Hematopoietic multipotent progenitor cell treated with erythropoietin and hydrocortisone succinate and interleukin-3 and kit ligand, for 6 days (in vitro differentiated cells): ENCODE results near the gene CNDP1.
"Not testable (repeated sequence)": the region's sequence is repeated elsewhere in the genome, so short reads cannot be mapped to it uniquely, and the experiment has no call there.

ENCODE experiments used
- DNase-seq: peaks from one replicate; pipeline ENCODE4 v3.0.0-alpha.2; 2015

Gene CNDP1

DNA sequence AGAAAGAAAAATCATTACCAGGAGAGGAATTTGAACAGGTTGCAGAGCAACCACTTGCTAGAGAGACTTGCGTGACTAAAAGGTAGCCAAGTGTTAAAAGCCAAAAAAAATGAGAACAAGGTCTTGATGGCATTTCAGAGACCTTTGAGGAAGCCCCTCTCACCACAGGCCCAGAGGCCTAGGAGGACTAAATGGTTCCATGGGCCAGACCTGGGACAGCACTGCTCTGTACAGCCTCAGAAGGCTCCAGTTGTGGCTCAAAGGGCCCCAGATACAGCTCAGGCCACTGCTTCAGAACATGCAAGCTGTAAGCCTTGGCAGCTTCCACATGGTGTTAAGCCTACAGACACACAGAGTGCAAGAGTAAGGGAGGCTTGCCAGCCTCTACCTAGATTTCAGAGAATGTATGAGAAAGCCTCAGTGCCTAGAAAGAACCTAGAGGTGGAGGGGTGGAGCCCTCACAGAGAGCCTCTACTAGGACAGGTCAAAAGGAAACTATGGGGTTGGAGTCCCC is 15.3 kb downstream of the CNDP1 start:
- DNase-seq, result no peak

DNA sequence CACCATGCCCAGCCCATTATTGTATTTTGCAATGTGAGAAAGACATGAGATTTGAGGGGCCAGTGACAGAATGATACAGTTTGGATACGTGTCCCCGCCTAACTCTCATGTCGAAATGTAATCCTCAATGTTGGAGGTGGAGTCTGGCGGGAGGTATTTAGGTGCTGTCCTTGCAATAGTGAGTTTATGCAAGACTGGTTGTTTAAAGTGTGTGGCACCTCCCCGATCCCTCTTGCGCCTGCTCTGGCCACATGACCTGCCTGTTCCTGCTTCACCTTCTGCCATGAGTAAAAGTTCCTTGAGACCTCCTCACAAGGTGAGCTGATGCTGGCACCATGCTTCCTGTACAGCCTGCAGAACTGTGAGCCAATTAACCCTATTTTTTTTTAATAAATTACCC is 16.6 kb downstream of the CNDP1 start:
- no peak for DNase-seq

DNA sequence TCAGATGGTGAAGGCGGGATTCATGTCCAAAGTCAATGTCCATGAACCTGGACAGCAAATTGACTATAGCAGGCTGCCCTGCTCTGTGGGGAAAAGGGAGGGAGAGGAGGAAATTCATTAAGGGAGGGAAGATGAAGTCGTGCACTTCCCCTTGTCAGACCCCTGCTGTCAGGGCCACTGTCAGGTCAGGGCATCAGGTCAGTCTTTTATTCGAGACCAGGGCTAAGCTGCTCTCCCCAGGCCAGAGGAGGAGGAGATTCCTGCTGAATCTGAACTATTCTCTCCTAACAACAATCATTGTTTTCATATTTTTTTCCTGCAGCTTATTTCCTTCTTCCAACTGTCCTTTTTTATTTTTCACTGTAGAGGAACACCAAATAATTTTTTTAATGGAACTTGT is 17.2 kb downstream of the CNDP1 start:
- no peak for DNase-seq

DNA sequence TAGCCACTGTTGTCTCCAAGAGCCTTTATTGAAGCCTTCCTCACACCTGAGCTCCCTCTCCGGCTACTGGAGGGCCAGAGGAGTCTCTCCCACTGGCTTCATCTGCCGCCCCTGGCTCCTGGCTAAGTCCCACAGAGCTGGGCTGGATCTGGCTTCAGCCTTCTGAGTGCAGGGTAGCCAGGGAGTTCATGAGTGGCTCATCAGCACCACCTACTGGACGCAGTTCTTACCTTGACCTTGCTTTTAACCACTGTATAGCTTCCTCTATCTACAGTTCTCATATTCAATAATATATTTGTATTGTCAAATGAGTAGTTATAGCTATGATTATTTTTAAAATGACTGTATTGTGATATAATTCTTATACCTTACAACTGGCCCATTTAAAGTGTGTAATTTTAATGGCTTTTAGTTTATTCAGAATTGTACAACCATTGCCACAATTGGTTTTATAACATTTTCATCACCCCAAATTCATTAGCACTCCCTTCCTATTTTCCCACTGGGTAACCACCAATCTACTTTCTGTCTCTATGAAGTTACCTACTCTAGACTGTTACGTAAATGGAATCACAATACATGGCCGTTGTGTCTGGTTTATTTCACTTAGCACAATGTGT is 17.7 kb downstream of the CNDP1 start:
- peak; percentile 95 for DNase-seq

DNA sequence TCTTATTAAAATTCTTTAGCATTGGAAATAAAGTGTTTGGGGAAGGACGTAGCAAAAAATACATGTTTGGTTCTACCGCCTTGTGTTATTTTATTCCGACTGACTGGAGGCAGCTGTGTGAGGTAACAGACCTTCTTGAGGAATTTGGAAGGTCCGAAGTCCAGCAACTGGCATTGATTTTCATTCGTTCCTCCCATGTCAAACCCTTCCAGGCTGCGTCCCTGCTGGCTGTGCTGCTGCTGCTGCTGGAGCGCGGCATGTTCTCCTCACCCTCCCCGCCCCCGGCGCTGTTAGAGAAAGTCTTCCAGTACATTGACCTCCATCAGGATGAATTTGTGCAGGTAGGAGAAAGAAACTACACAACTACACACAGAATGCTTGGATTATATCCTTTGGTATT is 21.8 kb downstream of the CNDP1 start:
- no peak for DNase-seq

DNA sequence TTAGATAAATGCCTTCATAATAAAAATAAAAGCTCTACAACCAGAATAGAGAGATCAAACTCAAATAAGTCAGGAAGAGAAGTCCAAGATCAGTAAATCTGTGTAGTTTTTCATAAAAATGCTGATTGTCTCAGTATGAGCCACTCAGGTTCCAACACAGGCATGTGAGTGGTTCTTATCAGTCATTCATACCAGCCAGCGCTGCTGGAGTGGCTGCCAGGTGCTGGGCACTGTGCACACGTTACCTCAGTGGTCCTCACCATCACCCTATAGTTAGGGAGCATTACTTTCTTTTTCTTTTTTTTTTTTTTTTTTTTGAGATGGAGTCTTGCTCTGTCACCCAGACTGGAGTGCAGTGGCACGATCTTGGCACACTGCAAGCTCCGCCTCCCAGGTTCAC is 23.8 kb downstream of the CNDP1 start:
- no peak for DNase-seq

DNA sequence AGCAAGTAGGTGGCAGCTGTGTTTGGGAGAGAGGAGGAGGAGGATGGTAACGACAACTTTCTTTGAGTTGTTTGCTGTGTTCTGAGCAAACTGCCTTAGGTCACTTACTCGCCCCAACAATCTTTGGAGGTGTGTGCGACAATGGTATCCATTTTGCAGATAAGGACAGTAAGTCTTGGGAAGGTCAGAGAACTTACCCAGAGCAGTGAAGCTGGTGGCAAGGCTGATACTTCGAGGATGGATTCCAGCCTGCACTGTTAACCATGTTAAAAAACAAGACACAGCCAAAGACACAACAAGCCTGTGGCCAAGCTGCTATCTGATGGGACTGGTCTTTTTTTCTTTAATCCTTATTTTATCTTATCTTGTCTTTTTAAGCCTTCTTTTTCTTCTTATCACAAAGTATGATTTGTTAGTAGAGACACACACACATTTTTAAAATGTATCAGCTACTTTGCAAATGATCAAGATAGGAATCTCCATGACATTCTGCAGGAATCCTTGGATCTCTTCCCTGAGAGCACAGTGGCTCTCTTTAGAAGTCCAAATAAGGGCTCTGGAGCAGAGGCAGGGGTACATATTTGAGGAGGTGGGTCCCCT is 27.9 kb downstream of the CNDP1 start:
- DNase-seq, result no peak

DNA sequence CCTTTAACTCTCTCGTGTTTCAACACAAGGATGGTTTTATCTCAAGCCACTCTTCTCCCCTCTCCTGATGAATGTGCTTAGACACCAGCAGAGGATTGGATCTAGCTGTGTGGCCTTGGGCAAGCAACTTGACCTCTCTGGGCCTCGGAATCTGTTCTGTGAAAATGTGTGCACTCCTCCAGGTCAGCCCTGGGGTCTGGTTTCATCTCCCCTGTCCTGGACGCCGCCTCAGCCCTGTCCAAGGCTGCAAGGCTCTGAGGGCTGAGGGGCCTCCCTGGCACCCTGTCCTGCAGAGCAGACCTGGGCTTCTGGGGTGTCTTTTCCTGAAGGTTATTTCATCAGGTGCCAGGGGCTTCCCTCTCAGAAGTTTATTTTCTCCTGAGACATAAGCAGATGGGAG is 28.5 kb downstream of the CNDP1 start:
- DNase-seq, result no peak

DNA sequence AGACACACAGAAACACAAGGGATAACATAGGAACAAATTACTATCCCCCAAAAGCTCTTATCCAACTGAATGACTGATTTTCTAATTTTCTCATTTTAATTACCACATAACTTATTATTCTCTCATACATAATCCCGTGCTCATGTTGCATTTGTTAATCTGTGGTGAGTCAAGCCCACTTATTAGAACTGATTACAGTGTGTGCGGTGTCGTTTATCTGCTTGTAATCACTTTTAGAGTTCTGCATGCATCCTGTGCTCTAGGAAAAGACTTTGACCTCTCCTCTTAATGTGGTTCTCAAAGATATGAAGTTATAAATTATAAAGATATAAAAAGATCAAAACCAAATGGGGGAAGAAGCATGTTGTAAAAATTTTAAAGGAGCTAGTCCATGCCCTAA is 29.7 kb downstream of the CNDP1 start:
- peak; percentile 15 for DNase-seq

DNA sequence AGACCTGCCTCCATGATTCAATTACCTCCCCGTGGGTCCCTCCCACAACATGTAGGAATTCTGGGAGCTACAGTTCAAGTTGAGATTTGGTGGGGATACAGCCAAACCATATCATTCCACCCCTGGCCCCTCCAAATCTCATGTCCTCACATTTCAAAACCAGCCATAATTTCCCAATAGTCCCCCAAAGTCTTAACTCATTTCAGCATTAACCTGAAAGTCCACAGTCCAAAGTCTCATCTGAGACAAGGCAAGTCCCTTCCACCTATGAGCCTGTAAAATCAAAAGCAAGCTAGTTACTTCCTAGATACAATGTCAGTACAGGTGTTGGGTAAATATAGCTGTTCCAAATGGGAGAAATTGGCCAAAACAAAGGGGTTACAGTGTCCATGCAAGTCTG is 30.9 kb downstream of the CNDP1 start:
- not testable (repeated sequence) for DNase-seq

DNA sequence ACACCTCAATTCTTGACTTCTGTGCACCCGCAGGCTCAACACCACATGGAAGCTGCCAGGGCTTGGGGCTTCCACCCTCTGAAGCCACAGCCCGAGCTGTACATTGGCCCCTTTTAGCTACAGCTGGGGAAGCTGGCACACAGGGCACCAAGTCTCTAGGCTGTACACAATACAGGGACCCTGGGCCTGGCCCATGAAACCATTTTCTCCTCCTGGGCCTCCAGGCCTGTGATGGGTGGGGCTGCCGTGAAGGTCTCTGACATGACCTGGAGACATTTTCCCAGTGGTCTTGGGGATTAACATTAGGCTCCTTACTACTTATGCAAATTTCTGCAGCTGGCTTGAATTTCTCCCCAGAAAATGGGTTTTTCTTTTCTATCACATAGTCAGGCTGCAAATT is 31.7 kb downstream of the CNDP1 start:
- DNase-seq, result not testable (repeated sequence)

DNA sequence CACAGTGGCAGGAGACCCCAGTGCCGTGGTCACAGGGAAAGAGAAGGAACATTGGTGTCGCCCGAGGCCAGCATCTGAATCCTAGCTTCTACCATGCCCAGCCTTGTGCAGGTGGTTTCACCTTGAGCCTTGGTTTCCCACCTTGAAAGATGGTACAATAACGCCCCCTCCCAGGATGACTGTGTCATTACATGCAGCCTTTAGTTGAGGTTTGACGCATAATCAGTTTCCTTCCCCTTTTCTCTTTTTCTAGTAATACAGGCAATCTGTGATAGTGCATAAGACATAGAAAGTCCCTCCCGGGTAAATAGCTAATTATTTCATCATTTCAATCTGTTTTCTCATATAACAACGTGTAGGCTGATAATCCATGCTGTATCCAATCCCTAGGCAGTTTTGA is 33.5 kb downstream of the CNDP1 start:
- peak; percentile 33 for DNase-seq

DNA sequence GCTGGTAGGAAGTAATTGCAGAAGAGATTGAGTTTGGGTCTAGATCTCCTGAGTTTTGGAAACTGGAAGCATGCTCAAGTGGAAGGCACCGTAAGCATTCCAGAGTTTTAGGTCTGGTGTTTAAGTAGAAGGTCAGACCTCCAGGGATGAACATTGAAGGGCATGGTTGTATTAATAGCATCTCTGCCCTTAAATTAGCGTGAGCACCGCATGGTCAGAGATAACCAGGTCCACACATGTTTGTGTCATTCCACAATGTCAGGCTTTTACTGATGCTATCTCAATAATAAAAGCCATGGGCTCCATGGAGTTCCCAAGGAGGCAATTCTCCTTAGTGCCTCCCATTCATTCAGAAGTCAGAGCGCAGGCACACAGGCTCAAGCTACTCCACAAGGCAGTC is 35.1 kb downstream of the CNDP1 start:
- DNase-seq, result no peak

DNA sequence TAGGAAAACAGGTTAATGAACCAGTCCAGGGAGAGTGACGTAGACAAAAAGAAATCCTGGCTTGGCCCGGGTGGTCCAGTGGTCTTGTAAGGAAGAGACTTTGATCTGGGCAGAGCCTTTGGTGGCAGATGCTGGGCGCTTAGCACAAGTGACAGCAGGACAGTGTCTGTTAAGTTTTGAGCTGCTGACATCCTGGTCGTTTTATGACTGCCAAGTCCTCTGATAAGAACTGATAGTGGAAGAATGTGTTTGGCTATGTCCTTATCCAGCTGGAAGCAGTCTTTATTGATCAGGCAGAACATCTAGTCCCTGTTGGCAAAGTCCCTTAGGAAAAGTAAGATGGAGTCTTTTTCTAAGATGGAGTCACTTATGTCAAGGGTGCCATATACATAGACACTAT is 36.0 kb downstream of the CNDP1 start:
- no peak for DNase-seq

DNA sequence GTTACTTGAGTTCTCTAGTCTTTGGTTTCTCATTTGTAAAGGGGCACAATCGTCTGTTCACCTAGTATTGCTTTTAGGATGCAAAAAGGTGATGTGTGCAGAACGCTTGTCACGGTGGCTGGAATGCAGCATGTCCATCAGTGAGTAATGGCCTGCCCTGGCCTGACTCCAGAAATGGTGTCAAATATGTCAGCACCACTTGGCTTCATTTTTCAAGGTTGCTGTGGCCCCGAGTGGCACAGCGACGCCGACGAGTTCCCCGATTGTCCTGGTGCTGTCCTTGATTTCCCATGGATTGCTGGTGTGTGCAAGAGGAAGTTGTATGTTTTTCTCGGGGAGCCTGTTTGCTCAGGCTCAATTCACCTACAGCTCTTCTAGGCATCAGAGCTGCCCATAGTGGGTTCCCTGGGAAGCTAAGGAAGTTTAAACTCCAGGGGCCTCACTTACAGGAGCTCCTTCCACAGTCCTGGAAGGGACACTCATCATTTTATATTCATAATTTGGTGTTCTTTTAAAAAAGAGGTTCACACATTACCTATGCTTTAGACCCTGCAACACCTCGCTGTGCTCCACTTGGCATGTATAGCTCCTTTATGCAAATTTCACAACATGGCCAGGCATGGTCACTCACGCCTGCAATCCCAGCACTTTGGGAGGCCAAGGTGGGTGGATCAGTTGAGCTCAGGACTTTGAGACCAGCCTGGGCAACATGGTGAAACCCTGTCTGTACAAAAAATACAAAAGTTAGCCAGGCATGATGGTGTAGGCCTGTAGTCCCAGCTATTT is 37.8 kb downstream of the CNDP1 start:
- DNase-seq, result no peak

DNA sequence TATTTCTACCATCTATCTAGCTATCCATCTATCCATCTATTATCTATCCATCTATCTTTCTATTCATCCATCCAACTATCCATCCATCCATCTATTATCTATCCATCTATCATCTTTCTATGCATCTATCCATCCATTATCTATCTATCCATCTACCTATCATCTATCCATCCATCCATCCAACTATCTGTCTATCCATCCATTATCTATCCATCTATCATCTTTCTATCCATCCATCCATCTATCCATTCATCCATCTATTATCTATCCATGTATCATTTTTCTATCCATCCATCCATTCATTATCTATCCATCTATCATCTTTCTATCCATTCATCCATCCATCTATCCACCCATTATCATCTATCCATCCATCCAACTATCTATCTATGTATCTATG is 38.8 kb downstream of the CNDP1 start:
- DNase-seq, result no peak

DNA sequence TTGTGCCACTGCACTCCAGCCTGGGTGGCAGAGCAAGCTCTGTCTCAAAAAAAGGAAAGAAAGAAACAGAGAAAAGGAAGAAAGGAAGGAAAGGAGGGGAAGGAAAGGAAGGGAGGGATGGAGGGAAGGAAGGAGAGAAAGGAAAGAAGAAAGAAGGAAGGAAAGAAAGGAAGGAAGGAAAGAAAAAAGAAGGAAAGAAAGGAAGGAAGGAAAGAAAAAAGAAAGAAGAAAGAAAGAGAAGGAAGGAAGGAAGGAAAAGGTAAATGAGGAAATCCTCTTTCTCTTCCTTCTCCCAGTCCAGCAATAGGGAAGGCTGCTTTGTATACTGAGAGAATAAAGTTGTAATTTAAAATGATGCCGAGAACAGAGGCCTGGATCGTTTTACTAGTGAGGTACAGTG is 40.6 kb downstream of the CNDP1 start:
- no peak for DNase-seq

DNA sequence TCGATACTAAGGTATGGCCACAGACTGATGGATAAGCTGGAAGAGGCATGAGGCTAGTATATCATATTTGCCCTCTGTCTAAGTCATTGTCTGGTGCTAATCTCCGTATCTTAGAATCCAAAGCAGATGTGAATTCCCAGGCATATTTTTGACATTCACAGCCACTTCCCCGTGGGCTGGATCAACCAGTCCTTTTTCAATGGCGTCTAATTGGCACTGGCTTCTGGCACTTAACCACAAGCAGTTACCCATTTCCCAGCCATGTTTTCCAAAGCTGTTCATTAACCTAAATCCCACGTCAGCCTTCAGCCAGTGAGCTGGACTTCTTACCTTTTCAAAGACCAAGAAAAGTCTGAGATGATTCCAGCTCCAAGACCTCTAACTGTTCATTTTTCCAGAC is 42.7 kb downstream of the CNDP1 start:
- no peak for DNase-seq

DNA sequence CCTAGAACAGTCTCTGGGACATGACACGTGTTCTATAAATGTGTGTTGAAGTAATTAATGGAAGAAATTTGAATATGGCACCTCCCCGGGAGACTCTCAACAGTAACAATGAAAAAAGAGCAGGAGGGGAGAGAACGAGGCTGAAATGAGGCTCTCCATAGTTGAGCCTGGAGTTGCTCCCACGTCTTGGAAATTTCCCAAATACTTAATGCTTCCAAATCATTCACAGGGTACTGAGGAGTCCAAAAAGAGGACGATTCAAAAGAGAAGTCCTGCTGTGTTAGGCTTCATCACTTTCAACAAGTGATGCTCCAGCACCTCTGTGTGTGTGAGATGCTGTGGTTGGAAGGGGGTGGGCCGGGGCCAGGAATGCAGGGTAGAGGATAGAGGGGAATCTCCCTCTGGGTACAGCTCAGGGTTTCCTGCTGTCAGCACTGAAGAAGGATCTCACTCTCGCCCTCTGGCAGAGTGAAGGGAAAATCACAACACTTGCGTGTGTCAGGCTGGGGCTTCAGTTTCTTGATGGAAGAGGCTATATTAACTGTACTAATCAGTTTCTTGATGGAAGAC is 45.3 kb downstream of the CNDP1 start:
- no peak for DNase-seq

DNA sequence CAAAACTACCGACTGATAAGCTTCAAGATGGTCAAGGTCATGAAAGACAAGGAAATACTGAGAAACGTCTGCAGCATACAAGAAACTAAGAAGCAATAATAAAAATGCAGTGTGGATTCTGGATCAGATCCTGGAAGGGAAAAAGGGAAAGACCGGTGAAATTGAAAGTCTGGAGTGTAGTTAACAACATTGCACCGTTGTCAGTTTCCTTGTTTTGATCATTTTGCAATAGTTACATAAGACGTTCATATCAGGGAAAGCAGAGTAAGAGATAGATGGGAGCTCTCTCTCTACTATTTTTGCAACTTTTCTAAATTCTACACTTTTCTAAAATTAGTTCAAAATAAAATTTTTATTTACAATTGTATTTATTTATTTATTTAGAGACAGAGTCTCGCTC is 48.3 kb downstream of the CNDP1 start:
- peak; percentile 20 for DNase-seq

DNA sequence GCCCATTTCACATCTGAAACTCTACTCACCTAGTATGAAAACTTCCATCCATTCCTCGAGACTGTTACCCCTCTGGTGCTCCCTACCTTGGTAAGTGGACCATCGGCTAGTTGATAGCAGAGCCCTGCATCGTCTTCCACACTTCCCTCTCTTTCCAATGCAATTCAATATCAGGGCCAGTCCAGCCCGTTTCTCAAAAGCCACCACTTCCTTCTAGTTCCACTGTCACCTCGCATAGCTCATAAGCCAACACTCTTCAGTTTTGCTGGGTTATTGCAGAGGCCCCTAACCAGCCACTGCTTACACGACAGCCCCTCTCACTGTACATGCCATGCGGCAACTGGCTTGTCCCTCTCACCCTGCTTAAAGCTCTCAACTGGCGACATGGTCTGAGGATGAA is 53.1 kb downstream of the CNDP1 start:
- DNase-seq, result no peak

DNA sequence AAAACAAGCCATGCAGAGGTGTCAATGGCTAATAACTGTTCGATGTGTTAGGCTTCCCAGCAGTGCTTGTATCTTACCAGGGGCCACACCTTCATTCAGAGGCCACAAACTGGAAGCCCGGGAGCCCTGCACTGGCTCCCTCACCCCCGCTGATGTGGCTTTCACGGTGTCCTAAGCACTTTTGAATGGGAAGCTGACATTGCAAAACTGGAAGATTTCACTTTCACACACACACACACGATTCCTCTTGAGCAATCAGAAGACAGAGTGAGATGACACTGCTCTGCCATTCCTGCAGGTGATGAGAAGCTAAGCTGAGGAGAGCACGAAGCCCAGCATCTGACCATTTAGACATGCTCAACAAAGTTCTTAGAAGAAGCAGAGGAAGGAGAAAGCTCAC is 54.7 kb downstream of the CNDP1 start:
- DNase-seq, result peak; percentile 30

DNA sequence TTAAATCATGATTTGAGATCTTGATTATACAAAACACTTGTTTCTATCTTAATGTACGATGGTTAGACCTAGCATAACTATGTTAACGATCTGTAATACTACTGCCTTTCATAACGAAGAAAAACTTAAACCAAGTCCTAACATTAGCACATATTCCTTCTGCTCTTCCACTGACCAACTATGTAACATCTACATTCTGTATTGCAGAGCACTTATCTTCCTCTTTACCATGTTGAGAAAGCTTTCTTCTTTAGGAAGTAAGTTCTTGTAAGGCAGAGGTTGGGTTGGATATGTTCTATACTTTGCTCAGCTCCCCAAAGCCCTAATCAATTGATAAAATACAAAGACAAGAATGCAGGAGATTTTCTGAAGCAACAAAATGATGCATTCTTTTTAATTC is 55.5 kb downstream of the CNDP1 start:
- no peak for DNase-seq

DNA sequence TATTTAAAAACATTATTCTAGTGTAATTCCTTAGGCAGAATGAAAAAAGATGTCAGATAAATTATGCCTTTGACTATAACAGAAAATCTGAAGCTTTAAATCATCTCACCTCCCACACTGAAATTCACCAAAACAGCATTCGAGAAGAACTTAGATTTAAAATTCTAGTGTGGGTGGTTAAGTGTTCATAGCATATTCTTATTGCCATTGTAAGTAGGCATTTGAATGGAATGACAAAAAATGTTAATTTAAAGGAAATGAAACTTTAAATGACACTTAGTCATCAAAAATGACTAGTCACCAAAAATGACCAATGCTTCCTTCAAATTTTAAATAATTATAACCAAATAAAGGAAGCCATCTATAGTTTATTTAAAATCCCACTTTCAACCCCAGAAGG is 56.4 kb downstream of the CNDP1 start:
- no peak for DNase-seq
